ENCODE results near the gene CYP39A1. TPM values are rescaled to one million over a fixed set of nuclear protein-coding genes. Genes with fewer than 3 reads are reported as not detected.

CYP39A1 gene
- total RNA-seq, 1 experiment from 2014 or later: 0.54 TPM

DNA sequence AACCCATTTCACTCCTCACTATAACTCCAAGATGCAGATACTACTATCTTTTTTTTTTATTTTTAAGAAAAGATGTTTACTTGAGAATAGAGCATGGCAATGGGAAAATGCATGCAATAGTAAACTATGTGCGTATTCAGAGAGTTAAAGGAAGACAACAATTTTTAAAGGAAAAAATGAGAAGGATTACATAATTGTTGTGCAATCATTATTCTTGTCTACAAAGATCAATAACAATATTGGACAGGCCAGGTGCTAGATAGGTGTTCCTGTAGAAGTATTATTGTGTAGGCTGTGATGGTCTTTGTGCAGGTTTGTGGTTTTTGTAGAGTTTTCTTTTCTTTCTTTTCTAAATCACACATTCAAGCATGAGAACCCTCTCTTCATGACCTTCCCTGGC lies 20.6 kb downstream of the CYP39A1 start:
- H3K9me3 ChIP-seq (ENCODE audit: control insufficient read depth in 1 of 2, insufficient read depth in 1 of 2, low read depth in 1 of 2, low read length in 2 of 2): no peaks in the 10 kb centered on the region
- no peaks in the 10 kb centered on the region for H3K27me3 ChIP-seq (ENCODE audit: insufficient read depth, low read length)
- CTCF ChIA-PET: no interaction called here
- H3K4me3 ChIP-seq (replicated peaks in 1 of 2; ENCODE audit: low read depth in 1 of 2, low read length in 2 of 2): no peak overlapping the region
- intact Hi-C loops (cut with micrococcal nuclease): no loop called here
- no TSS peak for BruUV-seq (replicated peaks)
- no peaks in the 10 kb centered on the region for H4K20me1 ChIP-seq (ENCODE audit: insufficient read depth)
- POLR2A ChIA-PET: interaction anchor here (0.7 kb wide), 1 partner anchor 584 kb away, joined by 3 read pairs; no protein-coding TSS in a partner anchor
- no peaks in the 10 kb centered on the region for H3K4me1 ChIP-seq (ENCODE audit: control insufficient read depth in 1 of 2, insufficient read depth in 2 of 2, low read length in 2 of 2)
- TF ChIP-seq JUND (IDR thresholded peaks at IDR 0.05) (no peak), CEBPB (IDR thresholded peaks at IDR 0.05; ENCODE audit: low read depth) (no peak), EZH2phosphoT487 (IDR thresholded peaks at IDR 0.05; ENCODE audit: borderline replicate concordance) (no peak), SIN3A (IDR thresholded peaks at IDR 0.05; ENCODE audit: low read depth) (no peak), ZNF274 (IDR thresholded peaks at IDR 0.05; ENCODE audit: low read depth, low read length) (no peak), POLR2AphosphoS5 (IDR thresholded peaks at IDR 0.05; ENCODE audit: low read depth, low read length) (no peak), EGR1 (IDR thresholded peaks at IDR 0.05; ENCODE audit: low read depth) (no peak), RAD21 (IDR thresholded peaks at IDR 0.05; ENCODE audit: low read depth) (no peak), ELF1 (IDR thresholded peaks at IDR 0.05; ENCODE audit: borderline replicate concordance, low read depth) (no peak), EZH2 (IDR thresholded peaks at IDR 0.05) (no peak), ZFX (IDR thresholded peaks at IDR 0.05) (no peak), POLR2A (IDR thresholded peaks at IDR 0.05; ENCODE audit: borderline replicate concordance, extremely low read depth, insufficient read depth, insufficient read length) (no peak), FOSL1 (IDR thresholded peaks at IDR 0.05; ENCODE audit: low read depth) (no peak), CBX3 (IDR thresholded peaks at IDR 0.05; ENCODE audit: low read depth) (no peak), TCF7L2 (IDR thresholded peaks at IDR 0.05; ENCODE audit: borderline replicate concordance, extremely low read depth, insufficient read depth, insufficient read length) (no peak)
- TF ChIP-seq, protein P1, sequence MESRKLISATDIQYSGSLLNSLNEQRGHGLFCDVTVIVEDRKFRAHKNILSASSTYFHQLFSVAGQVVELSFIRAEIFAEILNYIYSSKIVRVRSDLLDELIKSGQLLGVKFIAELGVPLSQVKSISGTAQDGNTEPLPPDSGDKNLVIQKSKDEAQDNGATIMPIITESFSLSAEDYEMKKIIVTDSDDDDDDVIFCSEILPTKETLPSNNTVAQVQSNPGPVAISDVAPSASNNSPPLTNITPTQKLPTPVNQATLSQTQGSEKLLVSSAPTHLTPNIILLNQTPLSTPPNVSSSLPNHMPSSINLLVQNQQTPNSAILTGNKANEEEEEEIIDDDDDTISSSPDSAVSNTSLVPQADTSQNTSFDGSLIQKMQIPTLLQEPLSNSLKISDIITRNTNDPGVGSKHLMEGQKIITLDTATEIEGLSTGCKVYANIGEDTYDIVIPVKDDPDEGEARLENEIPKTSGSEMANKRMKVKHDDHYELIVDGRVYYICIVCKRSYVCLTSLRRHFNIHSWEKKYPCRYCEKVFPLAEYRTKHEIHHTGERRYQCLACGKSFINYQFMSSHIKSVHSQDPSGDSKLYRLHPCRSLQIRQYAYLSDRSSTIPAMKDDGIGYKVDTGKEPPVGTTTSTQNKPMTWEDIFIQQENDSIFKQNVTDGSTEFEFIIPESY (IDR thresholded peaks at IDR 0.05; ENCODE audit: extremely low read depth, insufficient replicate concordance, low read length): no peak
- TF ChIP-seq, protein P2, sequence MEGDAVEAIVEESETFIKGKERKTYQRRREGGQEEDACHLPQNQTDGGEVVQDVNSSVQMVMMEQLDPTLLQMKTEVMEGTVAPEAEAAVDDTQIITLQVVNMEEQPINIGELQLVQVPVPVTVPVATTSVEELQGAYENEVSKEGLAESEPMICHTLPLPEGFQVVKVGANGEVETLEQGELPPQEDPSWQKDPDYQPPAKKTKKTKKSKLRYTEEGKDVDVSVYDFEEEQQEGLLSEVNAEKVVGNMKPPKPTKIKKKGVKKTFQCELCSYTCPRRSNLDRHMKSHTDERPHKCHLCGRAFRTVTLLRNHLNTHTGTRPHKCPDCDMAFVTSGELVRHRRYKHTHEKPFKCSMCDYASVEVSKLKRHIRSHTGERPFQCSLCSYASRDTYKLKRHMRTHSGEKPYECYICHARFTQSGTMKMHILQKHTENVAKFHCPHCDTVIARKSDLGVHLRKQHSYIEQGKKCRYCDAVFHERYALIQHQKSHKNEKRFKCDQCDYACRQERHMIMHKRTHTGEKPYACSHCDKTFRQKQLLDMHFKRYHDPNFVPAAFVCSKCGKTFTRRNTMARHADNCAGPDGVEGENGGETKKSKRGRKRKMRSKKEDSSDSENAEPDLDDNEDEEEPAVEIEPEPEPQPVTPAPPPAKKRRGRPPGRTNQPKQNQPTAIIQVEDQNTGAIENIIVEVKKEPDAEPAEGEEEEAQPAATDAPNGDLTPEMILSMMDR (IDR thresholded peaks at IDR 0.05 in 2 of 3, conservative IDR thresholded peaks at IDR 0.05 in 1 of 3; ENCODE audit: borderline replicate concordance in 1 of 3, insufficient read depth in 1 of 3, low read depth in 2 of 3, low read length in 2 of 3): no peak
- TF ChIP-seq, protein P3, sequence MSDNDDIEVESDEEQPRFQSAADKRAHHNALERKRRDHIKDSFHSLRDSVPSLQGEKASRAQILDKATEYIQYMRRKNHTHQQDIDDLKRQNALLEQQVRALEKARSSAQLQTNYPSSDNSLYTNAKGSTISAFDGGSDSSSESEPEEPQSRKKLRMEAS (IDR thresholded peaks at IDR 0.05): no peak
- TF ChIP-seq, protein P4, sequence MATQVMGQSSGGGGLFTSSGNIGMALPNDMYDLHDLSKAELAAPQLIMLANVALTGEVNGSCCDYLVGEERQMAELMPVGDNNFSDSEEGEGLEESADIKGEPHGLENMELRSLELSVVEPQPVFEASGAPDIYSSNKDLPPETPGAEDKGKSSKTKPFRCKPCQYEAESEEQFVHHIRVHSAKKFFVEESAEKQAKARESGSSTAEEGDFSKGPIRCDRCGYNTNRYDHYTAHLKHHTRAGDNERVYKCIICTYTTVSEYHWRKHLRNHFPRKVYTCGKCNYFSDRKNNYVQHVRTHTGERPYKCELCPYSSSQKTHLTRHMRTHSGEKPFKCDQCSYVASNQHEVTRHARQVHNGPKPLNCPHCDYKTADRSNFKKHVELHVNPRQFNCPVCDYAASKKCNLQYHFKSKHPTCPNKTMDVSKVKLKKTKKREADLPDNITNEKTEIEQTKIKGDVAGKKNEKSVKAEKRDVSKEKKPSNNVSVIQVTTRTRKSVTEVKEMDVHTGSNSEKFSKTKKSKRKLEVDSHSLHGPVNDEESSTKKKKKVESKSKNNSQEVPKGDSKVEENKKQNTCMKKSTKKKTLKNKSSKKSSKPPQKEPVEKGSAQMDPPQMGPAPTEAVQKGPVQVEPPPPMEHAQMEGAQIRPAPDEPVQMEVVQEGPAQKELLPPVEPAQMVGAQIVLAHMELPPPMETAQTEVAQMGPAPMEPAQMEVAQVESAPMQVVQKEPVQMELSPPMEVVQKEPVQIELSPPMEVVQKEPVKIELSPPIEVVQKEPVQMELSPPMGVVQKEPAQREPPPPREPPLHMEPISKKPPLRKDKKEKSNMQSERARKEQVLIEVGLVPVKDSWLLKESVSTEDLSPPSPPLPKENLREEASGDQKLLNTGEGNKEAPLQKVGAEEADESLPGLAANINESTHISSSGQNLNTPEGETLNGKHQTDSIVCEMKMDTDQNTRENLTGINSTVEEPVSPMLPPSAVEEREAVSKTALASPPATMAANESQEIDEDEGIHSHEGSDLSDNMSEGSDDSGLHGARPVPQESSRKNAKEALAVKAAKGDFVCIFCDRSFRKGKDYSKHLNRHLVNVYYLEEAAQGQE (IDR thresholded peaks at IDR 0.05; ENCODE audit: low read depth): no peak
- TF ChIP-seq, protein P5, sequence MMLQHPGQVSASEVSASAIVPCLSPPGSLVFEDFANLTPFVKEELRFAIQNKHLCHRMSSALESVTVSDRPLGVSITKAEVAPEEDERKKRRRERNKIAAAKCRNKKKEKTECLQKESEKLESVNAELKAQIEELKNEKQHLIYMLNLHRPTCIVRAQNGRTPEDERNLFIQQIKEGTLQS (IDR thresholded peaks at IDR 0.05): no peak
- H3K4me2 ChIP-seq (ENCODE audit: low read length): no peak overlapping the region
- H3K9me2 ChIP-seq (ENCODE audit: insufficient read depth): no peaks in the 10 kb centered on the region
- H3K79me2 ChIP-seq (ENCODE audit: insufficient read depth, low read length): no peaks in the 10 kb centered on the region
- RAD21 ChIA-PET (ENCODE audit: low non-redundant PET in 1 of 2, low total read pairs in 2 of 2, uncharacterized antibody in 2 of 2, unreplicated experiment in 2 of 2): no interaction called here
- H2AFZ ChIP-seq (ENCODE audit: low read depth, low read length, poor library complexity, severe bottlenecking): no peak overlapping the region
- no peak overlapping the region for H3K27ac ChIP-seq (ENCODE audit: low read depth, low read length)
- no peak for DNase-seq (ENCODE audit: low read depth, low spot score)
- H3K9ac ChIP-seq (ENCODE audit: low read length): no peak overlapping the region
- H3K36me3 ChIP-seq (ENCODE audit: control insufficient read depth in 1 of 2, insufficient read depth in 2 of 2, low read length in 2 of 2): no peaks in the 10 kb centered on the region
- ATAC-seq: no peak
